NCI-H1436 treated with DMSO at 0.1 percent for 48 hours (cell line): ENCODE measurements around the gene PCDHGA7.
A peak's percentile ranks its signal among the peaks of the same experiment; 100 is the strongest.
"Not testable (repeated sequence)": the region's sequence is repeated elsewhere in the genome, so short reads cannot be mapped to it uniquely, and the experiment has no call there.

Experiments
- DNase-seq: peaks from one replicate; lab custom pipeline; 2025; lab: John Stamatoyannopoulos, UW

PCDHGA7 gene

DNA sequence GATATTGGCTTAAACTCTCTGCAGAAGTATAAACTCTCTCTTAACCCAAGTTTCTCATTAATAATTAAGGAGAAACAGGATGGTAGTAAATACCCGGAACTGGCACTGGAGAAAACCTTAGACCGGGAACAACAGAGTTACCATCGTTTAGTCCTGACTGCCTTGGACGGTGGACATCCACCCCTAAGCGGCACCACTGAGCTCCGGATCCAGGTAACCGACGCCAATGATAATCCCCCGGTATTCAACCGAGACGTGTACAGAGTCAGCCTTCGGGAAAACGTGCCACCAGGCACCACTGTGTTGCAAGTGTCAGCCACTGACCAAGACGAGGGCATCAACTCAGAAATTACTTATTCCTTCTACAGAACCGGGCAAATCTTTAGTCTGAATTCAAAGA lies 16.1 kb downstream of the PCDHGA7 start:
- no peak for DNase-seq

DNA sequence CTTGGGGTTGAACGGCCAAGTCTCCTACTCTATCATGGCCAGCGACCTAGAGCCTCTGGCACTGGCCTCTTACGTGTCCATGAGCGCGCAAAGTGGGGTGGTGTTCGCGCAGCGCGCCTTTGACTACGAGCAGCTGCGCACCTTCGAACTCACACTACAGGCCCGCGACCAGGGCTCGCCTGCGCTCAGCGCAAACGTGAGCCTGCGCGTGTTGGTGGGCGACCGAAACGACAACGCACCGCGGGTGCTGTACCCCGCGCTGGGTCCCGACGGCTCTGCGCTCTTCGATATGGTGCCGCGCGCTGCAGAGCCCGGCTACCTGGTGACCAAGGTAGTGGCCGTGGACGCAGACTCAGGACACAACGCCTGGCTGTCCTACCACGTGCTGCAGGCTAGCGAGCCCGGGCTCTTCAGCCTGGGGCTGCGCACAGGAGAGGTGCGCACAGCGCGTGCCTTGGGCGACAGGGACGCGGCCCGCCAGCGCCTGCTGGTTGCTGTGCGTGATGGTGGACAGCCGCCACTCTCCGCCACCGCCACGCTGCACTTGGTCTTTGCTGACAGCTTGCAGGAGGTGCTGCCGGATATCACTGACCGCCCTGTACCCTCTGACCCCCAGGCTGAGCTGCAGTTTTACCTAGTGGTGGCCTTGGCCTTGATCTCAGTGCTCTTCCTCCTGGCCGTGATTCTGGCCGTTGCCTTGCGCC lies 17.2 kb downstream of the PCDHGA7 start:
- no peak for DNase-seq

DNA sequence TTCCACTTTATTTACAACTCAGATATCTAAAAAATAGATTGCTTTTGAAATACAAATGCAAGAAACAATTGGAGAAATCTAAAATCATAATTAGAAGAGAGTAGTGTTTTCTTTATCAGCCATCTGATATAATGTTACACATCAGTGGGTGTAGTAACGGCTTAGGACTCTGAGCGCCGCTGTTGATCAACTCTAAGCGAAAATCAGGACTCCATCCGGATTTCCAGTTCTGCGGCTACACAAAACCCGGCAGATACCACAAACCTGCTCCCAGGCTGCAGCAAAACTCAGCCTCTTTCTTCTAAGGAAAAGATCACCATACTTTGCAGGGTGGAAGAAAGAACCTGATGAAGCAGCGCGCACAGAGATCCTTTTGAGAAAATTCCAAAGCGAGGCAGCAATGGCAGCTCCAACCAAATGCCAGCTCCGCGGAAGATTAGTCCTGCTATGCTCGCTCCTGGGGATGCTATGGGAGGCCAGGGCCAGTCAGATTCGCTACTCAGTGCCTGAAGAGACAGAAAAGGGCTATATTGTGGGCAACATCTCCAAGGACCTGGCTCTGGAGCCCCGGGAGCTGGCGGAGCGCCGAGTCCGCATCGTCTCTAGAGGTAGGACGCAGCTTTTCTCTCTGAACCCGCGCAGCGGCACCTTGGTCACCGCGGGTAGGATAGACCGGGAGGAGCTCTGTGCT lies 20.2 kb downstream of the PCDHGA7 start, which contains the start of gene PCDHGA9:
PCDHGA9 (plus strand) TSS at position 226 of the 691 bp plus-strand sequence; CDS start at position 401, 175 bp downstream.
- DNase-seq: no peak

DNA sequence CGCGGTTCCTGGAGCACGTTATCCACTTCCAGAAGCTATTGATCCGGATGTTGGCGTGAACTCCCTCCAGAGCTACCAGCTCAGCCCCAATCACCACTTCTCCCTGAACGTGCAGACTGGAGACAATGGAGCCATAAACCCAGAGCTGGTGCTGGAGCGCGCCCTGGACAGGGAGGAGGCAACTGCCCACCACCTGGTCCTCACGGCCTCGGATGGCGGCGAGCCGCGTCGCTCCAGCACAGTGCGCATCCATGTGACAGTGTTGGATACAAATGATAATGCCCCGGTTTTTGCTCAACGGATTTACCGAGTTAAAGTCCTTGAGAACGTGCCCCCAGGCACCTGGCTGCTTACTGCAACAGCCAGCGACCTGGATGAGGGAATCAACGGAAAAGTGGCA lies 20.8 kb downstream of the PCDHGA7 start:
- no peak for DNase-seq

DNA sequence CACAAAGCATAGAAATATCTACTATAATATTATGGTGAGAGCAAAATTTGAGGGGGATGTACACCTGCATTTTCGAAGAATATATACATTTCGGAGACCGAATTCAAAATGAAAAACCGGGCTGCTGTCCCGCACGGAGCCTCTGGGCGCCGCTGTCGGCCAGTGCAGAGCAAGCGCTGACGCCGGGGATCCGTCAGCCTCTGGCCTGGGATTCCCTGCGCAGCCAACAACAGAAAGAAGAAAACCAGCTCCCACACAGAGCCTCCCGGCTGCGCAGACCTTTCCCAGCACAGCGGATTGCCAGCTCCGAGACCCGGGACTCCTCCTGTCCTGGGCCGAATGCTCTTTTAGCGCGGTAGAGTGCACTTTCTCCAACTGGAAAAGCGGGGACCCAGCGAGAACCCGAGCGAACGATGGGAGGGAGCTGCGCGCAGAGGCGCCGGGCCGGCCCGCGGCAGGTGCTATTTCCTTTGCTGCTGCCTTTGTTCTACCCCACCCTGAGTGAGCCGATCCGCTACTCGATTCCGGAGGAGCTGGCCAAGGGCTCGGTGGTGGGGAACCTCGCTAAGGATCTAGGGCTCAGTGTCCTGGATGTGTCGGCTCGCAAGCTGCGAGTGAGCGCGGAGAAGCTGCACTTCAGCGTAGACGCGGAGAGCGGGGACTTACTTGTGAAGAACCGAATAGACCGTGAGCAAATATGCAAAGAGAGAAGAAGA lies 25.4 kb downstream of the PCDHGA7 start, which contains the start of gene PCDHGB6:
PCDHGB6 (plus strand) TSS at position 232 of the 716 bp plus-strand sequence; CDS start at position 414, 182 bp downstream.
- not testable (repeated sequence) for DNase-seq

DNA sequence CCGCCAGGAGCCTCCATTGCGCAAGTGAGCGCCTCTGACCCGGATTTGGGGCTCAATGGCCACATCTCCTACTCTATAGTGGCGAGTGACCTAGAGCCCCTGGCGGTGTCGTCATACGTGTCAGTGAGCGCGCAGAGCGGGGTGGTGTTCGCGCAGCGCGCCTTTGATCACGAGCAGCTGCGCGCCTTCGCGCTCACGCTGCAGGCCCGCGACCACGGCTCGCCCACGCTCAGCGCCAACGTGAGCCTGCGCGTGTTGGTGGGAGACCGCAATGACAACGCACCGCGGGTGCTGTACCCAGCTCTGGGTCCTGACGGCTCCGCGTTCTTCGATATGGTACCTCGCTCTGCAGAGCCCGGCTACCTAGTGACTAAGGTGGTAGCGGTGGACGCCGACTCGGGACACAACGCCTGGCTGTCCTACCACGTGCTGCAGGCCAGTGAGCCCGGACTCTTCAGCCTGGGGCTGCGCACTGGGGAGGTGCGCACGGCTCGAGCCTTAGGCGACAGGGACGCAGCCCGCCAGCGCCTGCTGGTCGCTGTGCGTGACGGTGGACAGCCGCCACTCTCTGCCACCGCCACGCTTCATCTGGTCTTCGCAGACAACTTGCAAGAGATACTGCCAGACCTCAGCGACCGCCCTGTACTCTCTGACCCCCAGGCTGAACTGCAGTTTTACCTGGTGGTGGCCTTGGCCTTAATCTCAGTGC lies 27.2 kb downstream of the PCDHGA7 start:
- DNase-seq: no peak

DNA sequence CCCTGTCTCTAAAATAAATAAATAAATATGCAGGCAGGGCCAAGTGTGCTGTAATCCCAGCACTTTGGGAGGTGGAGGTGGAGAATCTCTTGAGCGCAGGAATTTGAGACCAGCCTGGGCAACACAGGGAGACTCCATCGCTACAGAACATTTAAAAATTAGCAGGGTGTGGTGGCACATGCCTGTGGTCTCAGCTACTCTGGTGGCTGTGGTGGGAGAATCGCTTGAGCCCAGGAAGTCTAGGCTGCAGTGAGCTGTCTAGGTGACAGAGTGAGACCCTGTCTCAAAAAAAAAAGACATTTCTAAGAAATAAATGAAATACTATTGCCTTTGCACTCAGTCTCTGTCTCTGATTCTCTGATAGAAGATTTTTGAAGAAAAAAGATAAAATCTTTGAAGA lies 29.0 kb downstream of the PCDHGA7 start:
- no peak for DNase-seq

DNA sequence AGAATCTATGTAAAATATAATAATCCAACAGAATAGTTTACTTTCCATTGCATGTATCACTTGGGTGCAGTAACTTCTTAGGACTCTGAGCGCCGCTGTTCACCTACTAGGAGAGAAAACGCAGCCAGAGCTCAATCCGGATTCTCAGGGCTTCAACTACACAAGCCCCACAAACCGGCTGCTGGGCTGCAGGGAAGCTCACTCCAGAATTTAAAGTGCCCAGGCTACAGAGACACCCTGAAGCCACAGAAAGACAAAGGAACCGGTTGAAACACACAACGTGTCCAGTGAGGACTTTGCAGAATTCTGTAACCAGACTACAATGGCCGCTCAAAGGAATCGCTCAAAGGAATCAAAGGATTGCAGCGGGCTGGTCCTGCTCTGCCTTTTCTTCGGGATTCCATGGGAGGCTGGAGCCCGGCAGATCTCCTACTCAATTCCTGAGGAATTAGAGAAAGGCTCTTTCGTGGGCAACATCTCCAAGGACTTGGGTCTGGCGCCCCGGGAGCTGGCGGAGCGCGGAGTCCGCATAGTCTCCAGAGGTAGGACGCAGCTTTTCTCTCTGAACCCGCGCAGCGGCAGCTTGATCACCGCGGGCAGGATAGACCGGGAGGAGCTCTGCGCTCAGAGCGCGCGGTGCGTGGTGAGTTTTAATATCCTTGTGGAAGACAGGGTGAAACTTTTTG lies 30.5 kb downstream of the PCDHGA7 start, which contains the start of gene PCDHGA10:
PCDHGA10 (plus strand) TSS at position 134 of the 686 bp plus-strand sequence; CDS start at position 323, 189 bp downstream.
- DNase-seq: no peak

DNA sequence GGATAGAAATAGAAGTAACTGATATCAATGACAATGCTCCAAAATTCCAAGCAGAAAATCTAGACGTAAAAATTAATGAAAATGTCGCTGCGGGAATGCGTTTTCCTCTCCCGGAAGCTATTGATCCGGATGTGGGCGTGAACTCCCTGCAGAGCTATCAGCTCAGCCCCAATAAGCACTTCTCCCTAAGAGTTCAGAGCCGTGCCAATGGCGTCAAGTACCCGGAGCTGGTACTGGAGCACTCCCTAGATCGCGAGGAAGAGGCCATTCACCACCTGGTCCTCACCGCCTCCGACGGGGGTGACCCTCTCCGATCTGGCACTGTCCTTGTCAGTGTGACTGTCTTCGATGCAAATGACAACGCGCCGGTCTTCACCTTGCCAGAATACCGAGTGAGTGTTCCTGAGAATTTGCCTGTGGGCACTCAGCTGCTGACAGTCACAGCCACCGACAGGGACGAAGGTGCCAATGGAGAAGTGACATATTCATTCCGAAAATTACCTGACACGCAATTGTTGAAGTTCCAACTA lies 31.1 kb downstream of the PCDHGA7 start:
- DNase-seq: no peak

DNA sequence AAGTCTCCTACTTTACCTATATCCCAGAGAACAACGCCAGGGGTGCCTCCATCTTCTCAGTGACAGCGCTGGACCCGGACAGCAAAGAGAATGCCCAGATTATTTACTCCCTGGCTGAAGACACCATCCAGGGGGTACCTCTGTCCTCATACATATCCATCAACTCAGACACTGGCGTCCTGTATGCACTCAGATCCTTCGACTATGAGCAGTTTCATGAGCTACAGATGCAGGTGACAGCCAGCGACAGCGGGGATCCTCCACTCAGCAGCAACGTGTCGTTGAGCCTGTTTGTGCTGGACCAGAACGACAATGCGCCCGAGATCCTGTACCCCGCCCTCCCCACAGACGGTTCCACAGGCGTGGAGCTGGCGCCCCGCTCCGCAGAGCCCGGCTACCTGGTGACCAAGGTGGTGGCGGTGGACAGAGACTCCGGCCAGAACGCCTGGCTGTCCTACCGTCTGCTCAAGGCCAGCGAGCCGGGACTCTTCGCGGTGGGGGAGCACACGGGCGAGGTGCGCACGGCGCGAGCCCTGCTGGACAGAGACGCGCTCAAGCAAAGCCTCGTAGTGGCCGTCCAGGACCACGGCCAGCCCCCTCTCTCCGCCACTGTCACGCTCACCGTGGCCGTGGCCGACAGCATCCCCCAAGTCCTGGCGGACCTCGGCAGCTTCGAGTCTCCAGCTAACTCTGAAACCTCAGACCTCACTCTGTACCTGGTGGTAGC lies 32.2 kb downstream of the PCDHGA7 start:
- DNase-seq: not testable (repeated sequence)

DNA sequence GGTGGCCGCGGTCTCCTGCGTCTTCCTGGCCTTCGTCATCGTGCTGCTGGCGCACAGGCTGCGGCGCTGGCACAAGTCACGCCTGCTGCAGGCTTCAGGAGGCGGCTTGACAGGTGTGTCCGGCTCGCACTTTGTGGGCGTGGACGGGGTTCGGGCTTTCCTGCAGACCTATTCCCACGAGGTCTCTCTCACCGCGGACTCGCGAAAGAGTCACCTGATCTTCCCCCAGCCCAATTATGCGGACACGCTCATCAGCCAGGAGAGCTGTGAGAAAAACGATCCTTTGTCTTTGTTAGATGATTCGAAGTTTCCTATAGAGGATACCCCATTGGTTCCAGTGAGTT lies 32.7 kb downstream of the PCDHGA7 start:
- not testable (repeated sequence) for DNase-seq

DNA sequence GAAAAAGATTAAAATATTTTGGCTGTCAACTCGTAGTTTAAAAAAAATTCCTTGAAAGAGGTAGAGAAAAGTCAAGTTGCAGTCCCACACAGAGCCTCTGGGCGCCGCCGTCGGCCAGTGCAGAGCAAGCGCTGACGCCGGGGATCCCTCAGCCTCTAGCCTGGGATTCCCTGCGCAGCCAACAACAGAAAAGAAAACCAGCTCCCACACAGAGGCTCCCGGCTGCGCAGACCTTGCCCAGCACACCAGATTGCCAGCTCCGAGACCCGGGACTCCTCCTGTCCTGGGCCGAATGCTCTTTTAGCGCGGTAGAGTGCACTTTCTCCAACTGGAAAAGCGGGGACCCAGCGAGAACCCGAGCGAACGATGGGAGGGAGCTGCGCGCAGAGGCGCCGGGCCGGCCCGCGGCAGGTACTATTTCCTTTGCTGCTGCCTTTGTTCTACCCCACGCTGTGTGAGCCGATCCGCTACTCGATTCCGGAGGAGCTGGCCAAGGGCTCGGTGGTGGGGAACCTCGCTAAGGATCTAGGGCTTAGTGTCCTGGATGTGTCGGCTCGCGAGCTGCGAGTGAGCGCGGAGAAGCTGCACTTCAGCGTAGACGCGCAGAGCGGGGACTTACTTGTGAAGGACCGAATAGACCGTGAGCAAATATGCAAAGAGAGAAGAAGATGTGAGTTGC lies 35.1 kb downstream of the PCDHGA7 start, which contains the start of gene PCDHGB7:
PCDHGB7 (plus strand) TSS at position 184 of the 679 bp plus-strand sequence; CDS start at position 367, 183 bp downstream.
- DNase-seq: peak; percentile 17

DNA sequence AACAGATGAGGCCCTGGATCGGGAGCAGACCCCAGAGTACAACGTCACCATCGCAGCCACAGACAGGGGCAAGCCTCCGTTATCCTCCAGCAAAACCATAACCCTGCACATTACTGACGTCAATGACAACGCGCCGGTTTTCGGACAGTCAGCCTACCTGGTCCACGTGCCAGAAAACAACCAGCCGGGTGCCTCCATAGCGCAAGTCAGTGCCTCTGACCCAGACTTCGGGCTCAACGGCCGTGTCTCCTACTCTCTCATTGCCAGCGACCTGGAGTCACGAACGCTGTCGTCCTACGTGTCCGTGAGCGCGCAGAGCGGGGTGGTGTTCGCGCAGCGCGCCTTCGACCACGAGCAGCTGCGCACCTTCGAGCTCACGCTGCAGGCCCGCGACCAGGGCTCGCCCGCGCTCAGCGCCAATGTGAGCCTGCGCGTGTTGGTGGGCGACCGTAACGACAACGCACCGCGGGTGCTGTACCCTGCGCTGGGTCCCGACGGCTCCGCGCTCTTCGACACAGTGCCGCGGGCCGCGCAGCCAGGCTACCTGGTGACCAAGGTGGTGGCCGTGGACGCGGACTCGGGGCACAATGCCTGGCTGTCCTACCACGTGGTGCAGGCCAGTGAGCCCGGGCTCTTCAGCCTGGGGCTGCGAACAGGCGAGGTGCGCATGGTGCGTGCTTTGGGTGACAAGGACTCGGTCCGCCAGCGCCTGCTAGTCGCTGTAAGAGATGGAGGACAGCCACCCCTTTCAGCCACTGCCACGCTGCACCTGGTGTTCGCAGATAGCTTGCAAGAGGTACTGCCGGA lies 36.7 kb downstream of the PCDHGA7 start:
- no peak for DNase-seq

DNA sequence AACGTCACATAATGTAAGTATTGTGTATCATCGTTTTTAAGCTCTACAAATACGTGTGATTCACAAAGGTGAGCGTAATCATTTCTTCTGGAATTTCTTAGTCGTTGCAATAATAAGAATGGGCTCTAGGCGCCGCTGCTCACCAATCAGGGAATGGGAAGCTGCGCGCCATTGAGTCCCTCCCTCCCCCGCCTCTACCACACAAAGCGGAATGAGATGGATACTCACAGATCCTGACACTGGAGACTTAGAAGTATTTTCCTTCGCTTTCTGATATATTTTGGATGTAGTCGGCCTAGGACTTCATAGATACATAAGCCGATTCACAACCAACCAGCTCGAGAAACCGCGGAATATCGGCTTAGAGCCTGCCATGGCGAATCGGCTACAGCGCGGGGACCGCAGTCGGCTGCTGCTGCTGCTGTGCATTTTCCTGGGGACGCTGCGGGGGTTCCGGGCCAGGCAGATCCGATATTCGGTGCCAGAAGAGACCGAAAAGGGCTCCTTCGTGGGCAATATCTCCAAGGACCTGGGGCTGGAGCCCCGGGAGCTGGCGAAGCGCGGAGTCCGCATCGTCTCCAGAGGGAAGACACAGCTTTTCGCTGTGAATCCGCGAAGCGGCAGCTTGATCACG lies 38.4 kb downstream of the PCDHGA7 start, which contains the start of gene PCDHGA11:
PCDHGA11 (plus strand) TSS at position 197 of the 634 bp plus-strand sequence; CDS start at position 374, 177 bp downstream.
- DNase-seq: no peak

DNA sequence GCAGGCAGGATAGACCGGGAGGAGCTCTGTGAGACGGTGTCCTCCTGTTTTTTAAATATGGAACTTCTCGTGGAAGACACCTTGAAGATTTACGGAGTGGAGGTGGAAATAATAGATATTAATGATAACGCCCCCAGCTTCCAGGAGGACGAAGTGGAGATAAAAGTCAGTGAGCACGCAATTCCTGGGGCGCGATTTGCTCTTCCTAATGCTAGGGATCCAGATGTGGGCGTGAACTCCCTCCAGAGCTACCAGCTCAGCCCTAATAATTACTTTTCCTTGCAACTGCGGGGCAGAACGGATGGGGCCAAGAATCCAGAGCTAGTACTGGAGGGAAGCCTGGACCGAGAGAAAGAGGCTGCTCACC lies 38.9 kb downstream of the PCDHGA7 start:
- DNase-seq: no peak

DNA sequence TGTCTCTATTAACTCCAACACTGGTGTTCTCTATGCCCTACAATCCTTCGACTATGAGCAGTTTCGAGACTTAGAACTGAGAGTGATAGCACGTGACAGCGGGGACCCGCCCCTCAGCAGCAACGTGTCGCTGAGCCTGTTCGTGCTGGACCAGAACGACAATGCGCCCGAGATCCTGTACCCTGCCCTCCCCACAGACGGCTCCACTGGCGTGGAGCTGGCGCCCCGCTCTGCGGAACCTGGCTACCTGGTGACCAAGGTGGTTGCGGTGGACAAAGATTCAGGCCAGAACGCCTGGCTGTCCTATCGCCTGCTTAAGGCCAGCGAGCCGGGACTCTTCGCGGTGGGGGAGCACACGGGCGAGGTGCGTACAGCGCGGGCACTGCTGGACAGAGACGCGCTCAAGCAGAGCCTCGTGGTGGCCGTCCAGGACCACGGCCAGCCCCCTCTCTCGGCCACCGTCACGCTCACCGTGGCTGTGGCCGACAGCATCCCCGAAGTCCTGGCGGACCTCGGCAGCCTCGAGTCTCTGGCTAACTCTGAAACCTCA lies 40.3 kb downstream of the PCDHGA7 start:
- no peak for DNase-seq

DNA sequence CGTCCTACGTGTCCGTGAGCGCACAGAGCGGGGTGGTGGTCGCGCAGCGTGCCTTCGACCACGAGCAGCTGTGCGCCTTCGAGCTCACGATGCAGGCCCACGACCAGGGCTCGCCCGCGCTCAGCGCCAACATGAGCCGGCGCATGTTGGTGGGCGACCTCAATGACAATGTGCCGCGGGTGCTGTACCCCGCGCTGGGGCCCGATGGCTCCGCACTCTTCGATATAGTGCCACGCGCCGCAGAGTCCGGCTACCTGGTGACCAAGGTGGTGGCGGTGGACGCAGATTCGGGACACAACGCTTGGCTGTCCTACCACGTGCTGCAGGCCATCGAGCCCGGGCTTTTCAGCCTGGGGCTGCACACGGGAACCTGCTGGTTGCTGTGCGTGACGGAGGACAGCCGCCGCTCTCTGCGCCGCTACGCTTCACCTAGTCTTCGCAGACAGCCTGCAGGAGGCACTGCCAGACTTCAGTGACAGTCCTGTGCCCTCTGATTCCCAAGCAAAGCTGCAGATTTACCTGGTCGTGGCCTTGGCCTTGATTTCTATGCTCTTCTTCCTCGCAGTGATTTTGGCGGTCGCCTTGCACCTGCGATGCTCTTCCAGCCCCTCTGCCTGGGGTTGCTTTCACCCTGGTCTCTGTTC lies 45.4 kb downstream of the PCDHGA7 start:
- no peak for DNase-seq
